ENCODE results near the gene SHISA4. TPM values are rescaled to one million over a fixed set of nuclear protein-coding genes. Genes with fewer than 3 reads are reported as not detected.
A peak's percentile ranks its signal among the peaks of the same experiment; 100 is the strongest.

Gene SHISA4
- total RNA-seq, 1 donor from 2014 or later: 10.1 TPM

- FAIRE-seq (no peak), DNase-seq (ENCODE audit: low read depth) (no peak)
- Histone ChIP-seq H3K9me3 (ENCODE audit: insufficient read depth, low read depth, low read length) (no peaks in the 10 kb centered on the region), H3K4me2 (ENCODE audit: low read length) (no peak overlapping the region), H3K79me2 (ENCODE audit: insufficient read depth, low read length) (peaks cover 8% of the 10 kb centered on the region), H3K4me3 (ENCODE audit: insufficient read depth, low read depth, low read length) (no peak overlapping the region), H2AFZ (ENCODE audit: low read depth, low read length) (no peak overlapping the region), H3K27me3 (ENCODE audit: insufficient read depth, low read length) (no peaks in the 10 kb centered on the region), H4K20me1 (ENCODE audit: insufficient read depth, low read length) (peaks cover 4% of the 10 kb centered on the region), H3K27ac (ENCODE audit: low read depth, low read length) (no peak overlapping the region), H3K4me1 (ENCODE audit: insufficient read depth, low read length) (peaks cover 20% of the 10 kb centered on the region), H3K36me3 (ENCODE audit: insufficient read depth, low read length) (peaks cover 3% of the 10 kb centered on the region), H3K9ac (ENCODE audit: low read length) (no peak overlapping the region)
- Mint-ChIP-seq H3K27ac (ENCODE audit: unreplicated experiment) (no peak overlapping the region), H3K4me1 (ENCODE audit: low read depth, unreplicated experiment) (peaks cover 17% of the 10 kb centered on the region), H3K36me3 (ENCODE audit: low read depth, unreplicated experiment) (peaks cover 11% of the 10 kb centered on the region), H3K27me3 (ENCODE audit: low read depth, unreplicated experiment) (peaks cover 28% of the 10 kb centered on the region), H3K4me3 (ENCODE audit: unreplicated experiment) (no peak overlapping the region), H3K9me3 (ENCODE audit: unreplicated experiment) (no peaks in the 10 kb centered on the region)
- no peak for TF ChIP-seq EZH2 (IDR thresholded peaks at IDR 0.05; ENCODE audit: insufficient read depth, low read length)
- TF ChIP-seq CTCF (IDR thresholded peaks at IDR 0.05; ENCODE audit: insufficient read depth, low read depth, low read length): no peak
Observed at GRCh38 chr1:201892211-201892610, 3.5 kb downstream of the SHISA4 start.

GRCh38 chr1:201893431-201893830 is 4.7 kb downstream of the SHISA4 start:
- H3K27ac Mint-ChIP-seq (ENCODE audit: unreplicated experiment): peak overlapping the region; percentile 19
- H3K4me2 ChIP-seq (ENCODE audit: low read length): no peak overlapping the region

More at GRCh38 chr1:201893431-201893830, 4.7 kb downstream of the SHISA4 start:
- Mint-ChIP-seq H3K36me3 (ENCODE audit: low read depth, unreplicated experiment) (peaks cover 19% of the 10 kb centered on the region), H3K4me3 (ENCODE audit: unreplicated experiment) (no peak overlapping the region), H3K27me3 (ENCODE audit: low read depth, unreplicated experiment) (peaks cover 21% of the 10 kb centered on the region), H3K4me1 (ENCODE audit: low read depth, unreplicated experiment) (peaks cover 17% of the 10 kb centered on the region), H3K9me3 (ENCODE audit: unreplicated experiment) (no peaks in the 10 kb centered on the region)
- Histone ChIP-seq H4K20me1 (ENCODE audit: insufficient read depth, low read length) (peaks cover 4% of the 10 kb centered on the region), H3K9me3 (ENCODE audit: insufficient read depth, low read depth, low read length) (no peaks in the 10 kb centered on the region), H3K9ac (ENCODE audit: low read length) (no peak overlapping the region), H2AFZ (ENCODE audit: low read depth, low read length) (no peak overlapping the region), H3K4me3 (ENCODE audit: insufficient read depth, low read depth, low read length) (no peak overlapping the region), H3K4me1 (ENCODE audit: insufficient read depth, low read length) (peaks cover 20% of the 10 kb centered on the region), H3K27ac (ENCODE audit: low read depth, low read length) (no peak overlapping the region), H3K36me3 (ENCODE audit: insufficient read depth, low read length) (peaks cover 3% of the 10 kb centered on the region), H3K79me2 (ENCODE audit: insufficient read depth, low read length) (peaks cover 8% of the 10 kb centered on the region), H3K27me3 (ENCODE audit: insufficient read depth, low read length) (no peaks in the 10 kb centered on the region)
- DNase-seq (ENCODE audit: low read depth) (no peak), FAIRE-seq (no peak)
- no peak for TF ChIP-seq EZH2 (IDR thresholded peaks at IDR 0.05; ENCODE audit: insufficient read depth, low read length)
- TF ChIP-seq CTCF (IDR thresholded peaks at IDR 0.05; ENCODE audit: insufficient read depth, low read depth, low read length): no peak
